Measurements from ENCODE around the gene ZFHX3. TPM values are rescaled to one million over a fixed set of nuclear protein-coding genes. Genes with fewer than 3 reads are reported as not detected.
"Not testable (repeated sequence)": the region's sequence is repeated elsewhere in the genome, so short reads cannot be mapped to it uniquely, and the experiment has no call there.

ZFHX3 gene, protein sequence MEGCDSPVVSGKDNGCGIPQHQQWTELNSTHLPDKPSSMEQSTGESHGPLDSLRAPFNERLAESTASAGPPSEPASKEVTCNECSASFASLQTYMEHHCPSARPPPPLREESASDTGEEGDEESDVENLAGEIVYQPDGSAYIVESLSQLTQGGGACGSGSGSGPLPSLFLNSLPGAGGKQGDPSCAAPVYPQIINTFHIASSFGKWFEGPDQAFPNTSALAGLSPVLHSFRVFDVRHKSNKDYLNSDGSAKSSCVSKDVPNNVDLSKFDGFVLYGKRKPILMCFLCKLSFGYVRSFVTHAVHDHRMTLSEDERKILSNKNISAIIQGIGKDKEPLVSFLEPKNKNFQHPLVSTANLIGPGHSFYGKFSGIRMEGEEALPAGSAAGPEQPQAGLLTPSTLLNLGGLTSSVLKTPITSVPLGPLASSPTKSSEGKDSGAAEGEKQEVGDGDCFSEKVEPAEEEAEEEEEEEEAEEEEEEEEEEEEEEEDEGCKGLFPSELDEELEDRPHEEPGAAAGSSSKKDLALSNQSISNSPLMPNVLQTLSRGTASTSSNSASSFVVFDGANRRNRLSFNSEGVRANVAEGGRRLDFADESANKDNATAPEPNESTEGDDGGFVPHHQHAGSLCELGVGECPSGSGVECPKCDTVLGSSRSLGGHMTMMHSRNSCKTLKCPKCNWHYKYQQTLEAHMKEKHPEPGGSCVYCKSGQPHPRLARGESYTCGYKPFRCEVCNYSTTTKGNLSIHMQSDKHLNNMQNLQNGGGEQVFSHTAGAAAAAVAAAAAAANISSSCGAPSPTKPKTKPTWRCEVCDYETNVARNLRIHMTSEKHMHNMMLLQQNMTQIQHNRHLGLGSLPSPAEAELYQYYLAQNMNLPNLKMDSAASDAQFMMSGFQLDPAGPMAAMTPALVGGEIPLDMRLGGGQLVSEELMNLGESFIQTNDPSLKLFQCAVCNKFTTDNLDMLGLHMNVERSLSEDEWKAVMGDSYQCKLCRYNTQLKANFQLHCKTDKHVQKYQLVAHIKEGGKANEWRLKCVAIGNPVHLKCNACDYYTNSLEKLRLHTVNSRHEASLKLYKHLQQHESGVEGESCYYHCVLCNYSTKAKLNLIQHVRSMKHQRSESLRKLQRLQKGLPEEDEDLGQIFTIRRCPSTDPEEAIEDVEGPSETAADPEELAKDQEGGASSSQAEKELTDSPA (N-terminal part only)
- total RNA-seq = 8.1 TPM
- long read RNA-seq, partial matches to known transcripts = 1 of 4 reads
- long read RNA-seq, other reads (novel, unspliced or antisense) = 3 of 4 reads

DNA sequence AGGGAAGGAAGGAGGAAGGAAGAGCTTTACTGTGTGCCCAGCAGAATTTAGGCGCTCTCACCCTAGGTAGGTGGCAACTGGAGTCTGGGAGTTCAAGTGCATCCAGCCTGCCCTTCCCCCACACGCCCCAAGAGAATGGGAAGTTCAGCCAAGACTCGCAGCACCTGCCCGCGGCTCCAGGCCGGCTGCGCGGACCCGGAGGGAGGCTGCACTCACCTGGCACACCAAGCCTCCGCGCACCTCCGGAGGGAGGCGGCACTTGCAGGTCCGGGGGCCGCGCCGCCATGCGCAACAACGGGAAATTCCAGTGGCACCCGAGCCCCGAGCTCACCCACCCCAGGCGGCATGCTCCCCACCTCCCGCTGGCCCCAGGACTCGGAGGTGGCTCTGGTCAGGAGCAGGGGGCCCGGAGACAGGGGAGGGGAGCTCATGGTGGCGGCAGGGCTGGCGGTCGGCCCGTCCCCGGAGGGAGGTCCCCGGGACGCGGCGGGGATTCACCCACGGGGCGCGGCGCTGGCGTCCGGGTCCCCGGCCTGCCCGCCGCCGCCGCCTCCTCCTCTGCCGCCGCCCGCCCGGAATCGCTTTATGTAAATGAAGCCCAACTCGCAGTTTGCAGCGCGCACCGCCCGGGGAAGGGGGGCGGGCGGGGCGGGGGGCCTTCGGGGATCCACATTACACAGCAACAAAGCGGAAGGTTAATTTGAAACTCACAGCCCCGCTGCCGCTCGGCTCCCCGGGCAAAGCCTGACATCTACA is at the start of gene ZFHX3:
Gene ZFHX3 (minus strand): TSS at position 593 of the 756 bp plus-strand sequence. CDS start 87,983 bp downstream, outside the sequence.
- intact Hi-C loops (cut with micrococcal nuclease) = loop anchor here (10.0 kb wide), 1 partner anchor 137 kb away; no protein-coding TSS in a partner anchor
- DNase-seq = peak; percentile 86
- ATAC-seq = peak; percentile 78

- DNase-seq (no peak), ATAC-seq (no peak)
- intact Hi-C loops (cut with micrococcal nuclease) = no loop called here
These were observed 48.6 kb upstream of the ZFHX3 start for GRCh38 chr16:73096510-73096909.

- DNase-seq (peak; percentile 35), ATAC-seq (peak; percentile 29)
- intact Hi-C loops (cut with micrococcal nuclease) = no loop called here
These were observed 48.0 kb upstream of the ZFHX3 start for GRCh38 chr16:73095885-73096421.

- intact Hi-C loops (cut with micrococcal nuclease) = no loop called here
- no peak for ATAC-seq
- no peak for DNase-seq
These were observed 47.4 kb upstream of the ZFHX3 start for GRCh38 chr16:73095142-73095820.

- ATAC-seq (no peak), DNase-seq (no peak)
- intact Hi-C loops (cut with micrococcal nuclease) = no loop called here
These were observed 46.4 kb upstream of the ZFHX3 start for GRCh38 chr16:73094371-73094770.

DNA sequence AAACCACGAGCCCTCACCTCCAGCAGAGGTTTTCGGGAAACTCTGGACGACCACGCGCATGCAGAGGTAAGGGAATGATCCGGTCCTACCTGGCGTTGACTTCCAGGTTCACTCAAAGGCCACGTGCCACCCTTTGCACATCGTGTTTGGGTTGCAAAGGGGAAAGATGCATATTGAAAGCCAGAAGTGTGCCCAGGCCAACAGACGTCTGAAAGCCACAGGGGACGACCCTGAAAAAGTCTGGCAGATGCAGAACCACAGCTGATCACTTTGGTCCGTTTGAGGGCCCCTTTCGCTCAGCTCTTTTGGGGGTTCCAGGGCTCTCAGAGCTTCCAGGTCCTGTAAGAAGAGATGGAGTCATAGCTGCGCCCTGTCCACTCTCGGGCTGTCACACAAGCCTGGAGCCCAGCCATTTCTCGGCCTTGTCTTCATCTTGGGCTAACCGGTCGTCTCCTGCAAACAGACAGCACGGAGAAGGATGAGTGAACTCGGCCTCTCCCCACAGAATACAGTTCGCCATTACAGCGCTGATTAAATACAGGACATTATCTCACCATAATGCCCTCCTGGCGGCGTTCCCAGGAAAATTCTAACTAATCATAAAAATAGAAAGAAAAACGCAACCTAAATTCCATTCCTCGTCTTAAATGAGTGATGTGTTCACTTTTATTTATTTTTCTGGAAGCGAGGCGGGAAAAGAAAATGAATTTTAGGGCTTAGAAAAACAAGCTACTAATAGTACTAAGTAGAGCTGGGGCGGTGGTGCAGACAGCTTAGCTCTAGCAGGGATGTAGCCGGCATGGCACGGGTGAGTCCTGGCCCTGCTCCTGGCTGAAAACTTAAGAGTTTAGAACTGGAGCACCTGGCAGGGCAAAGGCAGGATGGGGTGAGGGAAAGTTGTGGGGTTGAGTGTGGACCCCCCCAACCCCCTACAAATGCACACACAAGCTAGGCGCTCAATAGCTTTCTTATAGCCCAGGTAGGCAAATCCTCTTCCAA is 45.5 kb upstream of the ZFHX3 start:
- intact Hi-C loops (cut with micrococcal nuclease) = no loop called here

DNA sequence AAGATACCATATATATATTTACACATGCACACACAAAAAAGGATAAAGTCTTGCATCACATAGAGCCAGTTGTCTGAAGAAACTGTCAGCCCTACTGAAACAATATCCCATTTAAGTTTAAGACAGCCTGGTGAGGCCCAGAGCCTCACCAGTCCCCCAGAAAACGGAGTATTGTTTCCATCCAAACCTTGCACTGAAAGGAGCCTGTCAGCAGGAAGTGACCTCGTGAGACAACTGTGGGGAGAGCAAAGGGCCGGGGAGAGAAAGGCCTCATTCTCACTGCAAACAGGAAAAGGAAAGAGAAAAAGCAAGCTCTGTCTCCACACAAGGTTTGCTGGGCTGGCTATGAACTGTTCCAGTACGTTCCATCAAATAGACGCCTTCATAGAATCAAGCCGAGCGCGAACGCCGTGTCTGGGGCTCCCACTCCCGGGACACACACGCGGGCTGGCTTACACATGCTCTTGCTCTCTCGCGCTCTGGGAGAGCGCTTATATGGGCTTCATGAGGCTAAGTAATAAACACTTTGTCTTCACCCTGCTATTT is 44.4 kb upstream of the ZFHX3 start:
- no peak for DNase-seq
- no peak for ATAC-seq
- intact Hi-C loops (cut with micrococcal nuclease) = no loop called here

More for the DNA sequence above, 45.5 kb upstream of the ZFHX3 start:
- ATAC-seq (peak; percentile 73), DNase-seq (no peak)

DNA sequence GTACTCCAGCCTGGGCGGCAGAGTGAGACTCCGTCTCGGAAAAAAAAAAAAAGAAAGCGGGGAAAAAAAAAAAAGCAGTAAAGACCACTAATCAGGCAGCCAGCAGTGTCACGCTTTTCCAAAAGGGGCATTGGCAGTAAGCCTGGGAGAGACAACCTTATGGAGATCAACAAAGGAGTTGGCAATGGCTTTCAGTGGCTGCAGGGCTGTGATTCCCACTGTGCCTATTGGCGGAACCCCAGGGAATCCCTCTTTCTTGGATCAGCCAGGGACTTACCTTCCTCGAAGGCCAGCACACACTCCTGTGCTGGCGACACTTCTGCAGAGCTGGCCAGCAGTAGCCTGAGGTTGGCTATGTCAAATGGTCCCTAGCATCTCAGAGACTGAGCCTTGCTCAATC is 43.2 kb upstream of the ZFHX3 start:
- no peak for DNase-seq
- intact Hi-C loops (cut with micrococcal nuclease) = no loop called here
- ATAC-seq = no peak

- intact Hi-C loops (cut with micrococcal nuclease) = no loop called here
- ATAC-seq (no peak), DNase-seq (no peak)
These were observed 41.5 kb upstream of the ZFHX3 start for GRCh38 chr16:73089420-73089819.

DNA sequence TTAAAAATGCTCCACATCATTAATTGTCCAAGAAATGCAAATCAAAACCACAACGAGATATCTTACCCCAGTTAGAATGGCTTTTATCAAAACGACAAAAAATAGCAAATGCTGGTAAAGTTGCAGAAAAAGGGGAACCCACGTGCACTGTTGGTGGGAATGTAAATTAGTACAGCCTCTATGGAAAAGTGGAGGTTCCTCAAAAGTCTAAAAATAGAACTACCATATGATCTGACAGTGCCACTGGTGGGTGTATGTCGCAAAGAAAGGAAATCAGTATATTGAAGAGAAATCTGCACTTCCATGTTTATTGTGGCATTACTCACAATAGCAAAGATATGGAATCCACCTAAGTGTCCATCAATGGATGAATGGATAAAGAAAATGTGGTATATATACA is 38.2 kb upstream of the ZFHX3 start:
- ATAC-seq = peak; percentile 42
- intact Hi-C loops (cut with micrococcal nuclease) = no loop called here
- no peak for DNase-seq

DNA sequence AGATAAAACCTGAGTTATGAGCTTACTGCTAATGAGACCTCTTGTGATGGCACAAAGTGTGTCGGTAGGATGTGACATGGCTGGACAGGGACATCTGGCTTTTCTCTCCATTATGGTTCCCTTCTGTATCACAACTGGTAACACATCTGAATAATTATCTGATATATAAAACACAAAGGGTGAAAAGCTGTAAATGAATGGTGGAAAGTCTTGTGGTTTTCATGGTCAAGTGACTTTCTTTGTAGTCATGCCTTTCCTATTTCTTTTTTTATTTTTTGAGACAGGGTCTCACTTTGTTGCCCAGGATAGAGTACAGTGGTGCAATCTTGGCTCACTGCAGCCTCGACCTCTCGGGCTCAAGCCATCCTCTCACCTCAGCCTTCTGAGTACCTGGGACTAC is 35.3 kb upstream of the ZFHX3 start:
- intact Hi-C loops (cut with micrococcal nuclease) = no loop called here
- ATAC-seq (no peak), DNase-seq (no peak)

- intact Hi-C loops (cut with micrococcal nuclease); DNase-seq: not testable (repeated sequence)
- ATAC-seq = peak; percentile 42
These were observed 34.7 kb upstream of the ZFHX3 start for GRCh38 chr16:73082634-73083051.

DNA sequence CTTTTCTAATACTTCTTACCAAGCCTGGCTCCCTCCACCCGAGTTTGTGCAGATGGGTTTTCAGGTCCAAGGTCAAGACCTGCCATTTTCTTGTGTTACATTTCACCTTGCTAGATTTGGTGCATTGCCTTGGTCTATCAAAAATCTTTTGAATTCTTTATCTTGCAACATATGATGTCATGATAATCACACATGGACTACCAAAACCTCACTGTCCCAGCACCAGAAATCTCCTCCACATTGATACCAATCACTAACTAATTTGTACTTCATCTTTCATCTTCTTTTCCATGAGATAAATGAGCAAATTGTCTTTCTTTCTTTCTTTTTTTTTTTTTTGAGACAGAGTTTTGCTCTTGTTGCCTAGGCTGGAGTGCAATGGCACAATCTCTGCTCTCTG is 33.0 kb upstream of the ZFHX3 start:
- intact Hi-C loops (cut with micrococcal nuclease) = no loop called here
- DNase-seq = no peak
- ATAC-seq = no peak

DNA sequence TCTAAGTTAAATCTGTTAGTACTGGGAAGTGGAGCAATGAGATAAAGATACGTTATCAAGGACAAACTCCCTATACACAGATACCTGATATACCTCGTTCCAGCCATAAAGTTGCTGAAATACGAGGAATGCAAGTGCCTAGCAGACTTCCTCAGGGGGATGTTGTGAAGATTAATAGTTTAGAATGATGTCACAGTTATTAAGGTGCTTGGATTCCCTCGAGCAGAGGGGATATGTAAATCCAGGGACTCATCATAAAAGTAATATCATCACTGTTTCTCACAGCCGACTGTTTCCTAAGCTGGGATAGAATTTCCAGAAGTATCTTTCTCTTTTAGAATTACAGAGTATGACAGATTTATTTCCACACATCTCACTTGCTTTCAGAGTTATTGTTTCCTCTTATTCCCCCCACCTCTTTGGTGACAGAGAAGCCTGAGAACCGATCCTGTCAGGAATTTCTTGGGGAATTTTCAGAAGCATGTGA is 28.4 kb upstream of the ZFHX3 start:
- intact Hi-C loops (cut with micrococcal nuclease) = no loop called here
- ATAC-seq = no peak
- no peak for DNase-seq

- DNase-seq (no peak), ATAC-seq (no peak)
- intact Hi-C loops (cut with micrococcal nuclease) = no loop called here
These were observed 26.5 kb upstream of the ZFHX3 start for GRCh38 chr16:73074382-73074781.

- intact Hi-C loops (cut with micrococcal nuclease); DNase-seq; ATAC-seq: not testable (repeated sequence)
These were observed 24.1 kb upstream of the ZFHX3 start for GRCh38 chr16:73072051-73072450.
